GM21717 (cell line): ENCODE results near the gene PDLIM7.

ENCODE experiments used
- ATAC-seq: cut with Tn5 transposase; IDR thresholded peaks from one replicate; pipeline ENCODE4 v1.9.1; 2021; ENCODE audit warnings: mild to moderate bottlenecking, moderate library complexity; ENCODE audit not compliant: unreplicated experiment

Gene PDLIM7

DNA sequence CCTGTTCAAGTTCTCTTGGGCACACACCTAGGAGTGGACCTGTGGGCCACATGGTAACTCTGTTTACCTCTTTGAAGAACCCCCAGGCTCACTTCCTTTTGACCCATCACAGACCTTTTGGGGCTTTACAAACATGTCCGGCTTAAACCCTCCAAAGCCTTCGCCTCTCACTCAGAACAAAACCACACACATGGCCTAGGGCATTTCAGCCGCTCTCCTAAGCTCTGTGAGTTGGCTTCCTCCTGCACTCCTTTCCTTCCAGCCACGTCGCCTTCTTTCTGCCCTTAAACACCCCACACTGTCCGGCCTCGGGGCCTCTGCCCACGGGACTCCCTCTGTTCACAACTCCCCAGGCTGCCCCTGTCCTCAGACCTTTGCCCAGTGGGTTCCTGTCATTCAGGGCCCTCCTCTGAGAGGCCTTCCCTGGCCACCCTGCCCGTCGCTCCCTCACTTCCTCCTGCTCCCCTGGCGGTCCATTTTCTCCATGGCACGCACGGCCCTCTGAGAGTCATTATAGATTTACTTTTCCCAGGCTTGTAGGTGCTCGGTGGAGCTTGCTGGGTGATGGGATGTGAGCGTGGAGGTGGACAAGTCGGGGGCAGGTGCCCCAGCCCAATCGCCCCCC lies 10.3 kb upstream of the PDLIM7 start:
- ATAC-seq, result no peak

GRCh38 chr5:177507165-177507564 lies 9.8 kb upstream of the PDLIM7 start:
- ATAC-seq, result no peak

- ATAC-seq, result no peak
Observed at GRCh38 chr5:177505075-177505474, 7.7 kb upstream of the PDLIM7 start.

- ATAC-seq, result no peak
Observed at GRCh38 chr5:177504086-177505056, 7.0 kb upstream of the PDLIM7 start.

- no peak for ATAC-seq
Observed at GRCh38 chr5:177503351-177504085, 6.1 kb upstream of the PDLIM7 start.

DNA sequence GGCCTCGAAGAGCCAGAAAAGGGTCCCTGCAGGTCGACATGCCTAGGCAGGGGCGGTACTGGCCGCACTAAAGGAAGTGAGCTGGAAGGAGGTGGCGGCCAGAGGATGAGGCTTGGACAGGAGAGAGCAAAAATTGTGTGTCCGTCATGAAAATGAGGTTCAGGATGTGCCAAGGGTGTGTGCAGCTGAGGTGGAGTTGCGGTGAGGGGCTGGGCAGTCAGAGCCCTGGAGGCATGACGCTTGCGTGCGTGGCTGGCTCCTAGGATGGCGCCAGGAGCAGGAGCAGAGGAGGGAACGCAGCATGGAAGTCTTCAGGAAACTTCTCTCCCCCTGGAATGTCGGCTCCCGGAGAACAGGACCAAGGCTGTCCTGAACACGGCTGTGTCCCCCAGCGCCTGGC lies 5.5 kb upstream of the PDLIM7 start:
- ATAC-seq, result no peak

GRCh38 chr5:177501874-177502678 lies 4.7 kb upstream of the PDLIM7 start:
- ATAC-seq, result no peak

DNA sequence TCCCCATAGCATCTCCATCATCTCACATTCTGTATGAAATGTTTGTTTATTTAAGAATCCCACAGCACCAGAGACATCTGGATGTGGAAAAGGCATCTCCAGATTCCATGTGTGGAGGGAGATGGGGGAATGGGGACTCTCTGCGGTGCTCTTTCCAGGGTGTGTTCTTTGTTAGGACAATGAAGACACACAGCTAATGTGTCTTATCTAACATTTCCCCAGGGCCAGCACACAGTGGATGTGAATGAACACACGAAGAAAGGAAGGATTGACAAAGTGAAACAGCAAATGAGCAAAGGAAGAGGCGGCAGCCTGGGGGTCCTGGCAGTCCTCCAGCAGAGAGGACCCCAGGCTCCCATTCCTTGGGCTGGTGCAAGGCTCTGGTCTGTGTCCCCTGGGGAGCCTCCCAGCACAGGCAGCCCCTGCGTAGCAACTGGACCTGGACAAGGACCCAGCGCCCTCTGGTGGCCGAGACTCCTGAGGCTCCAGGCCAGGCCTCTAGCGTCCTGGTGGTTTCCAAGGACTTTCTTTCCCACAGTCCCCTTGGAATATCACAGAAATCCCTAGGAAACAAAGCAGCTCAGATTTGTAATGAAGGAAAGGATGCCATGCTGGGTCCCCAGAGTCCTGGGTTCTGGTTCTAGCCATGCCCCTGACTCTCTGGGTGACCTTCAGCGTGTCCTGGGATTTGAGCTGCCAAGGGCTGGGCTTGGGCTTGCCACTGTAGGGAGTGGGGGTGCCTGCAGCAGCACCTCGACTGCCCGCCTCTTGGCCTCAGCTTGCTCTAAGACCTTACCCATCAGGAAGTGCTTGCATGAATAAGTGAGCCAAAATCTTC lies 3.5 kb upstream of the PDLIM7 start:
- no peak for ATAC-seq

DNA sequence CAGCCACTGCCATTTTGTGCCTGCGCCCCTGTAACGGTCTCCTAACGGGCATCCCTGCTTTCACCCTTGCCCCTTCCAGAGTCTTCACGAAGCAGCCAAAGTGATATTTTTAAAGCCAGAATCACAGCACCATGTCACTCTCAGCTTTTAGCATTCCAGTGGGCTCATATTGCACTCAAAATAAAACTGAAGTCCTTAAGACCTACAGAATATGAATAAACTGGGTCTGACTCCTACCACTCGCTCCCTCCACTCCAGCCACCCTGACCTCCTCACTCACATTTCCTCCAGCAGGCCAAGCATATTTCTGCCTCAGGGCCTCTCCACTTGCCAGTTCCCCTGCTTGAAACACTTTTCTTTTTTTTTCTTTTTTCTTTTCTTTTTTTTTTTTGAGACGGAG lies 2.4 kb upstream of the PDLIM7 start:
- ATAC-seq, result no peak

DNA sequence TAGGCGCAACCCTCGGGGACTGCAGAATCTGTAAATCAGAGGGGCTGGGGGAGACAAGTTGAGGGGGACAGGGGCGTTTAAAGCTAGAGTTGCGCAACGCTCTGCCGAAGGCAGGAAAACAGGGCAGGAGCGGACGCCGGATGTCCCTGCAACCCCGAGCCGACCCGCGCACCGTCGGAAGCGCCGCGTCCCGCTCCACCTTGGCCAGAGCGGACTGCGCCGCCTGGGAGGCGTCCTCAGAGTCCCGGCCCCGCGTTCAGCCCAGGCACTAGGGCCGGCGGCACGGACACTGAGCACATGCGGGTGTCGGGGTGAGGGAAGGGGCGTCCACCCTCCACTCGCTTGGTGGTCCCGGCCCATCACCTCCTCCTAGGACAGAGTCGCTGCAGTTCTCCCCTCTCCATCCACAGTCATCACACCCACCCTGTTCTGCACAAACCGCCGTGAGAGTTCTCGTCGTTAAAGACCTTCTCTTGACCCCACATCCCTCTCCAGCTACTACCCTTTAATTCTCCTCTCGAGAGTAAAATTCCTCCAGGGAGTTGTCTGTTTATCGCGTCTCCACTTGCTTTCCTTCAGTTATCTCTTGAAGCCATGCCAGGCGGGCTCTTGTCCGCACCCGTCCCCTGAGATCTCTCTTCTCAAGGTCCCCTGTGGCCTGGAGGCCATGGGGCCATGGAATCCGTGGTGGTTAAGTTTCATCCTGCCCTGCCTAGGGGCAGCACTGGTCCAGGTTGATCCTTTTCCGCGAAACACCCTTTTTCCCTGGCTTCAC lies 796 bp upstream of the PDLIM7 start:
- peak; percentile 1 for ATAC-seq

DNA sequence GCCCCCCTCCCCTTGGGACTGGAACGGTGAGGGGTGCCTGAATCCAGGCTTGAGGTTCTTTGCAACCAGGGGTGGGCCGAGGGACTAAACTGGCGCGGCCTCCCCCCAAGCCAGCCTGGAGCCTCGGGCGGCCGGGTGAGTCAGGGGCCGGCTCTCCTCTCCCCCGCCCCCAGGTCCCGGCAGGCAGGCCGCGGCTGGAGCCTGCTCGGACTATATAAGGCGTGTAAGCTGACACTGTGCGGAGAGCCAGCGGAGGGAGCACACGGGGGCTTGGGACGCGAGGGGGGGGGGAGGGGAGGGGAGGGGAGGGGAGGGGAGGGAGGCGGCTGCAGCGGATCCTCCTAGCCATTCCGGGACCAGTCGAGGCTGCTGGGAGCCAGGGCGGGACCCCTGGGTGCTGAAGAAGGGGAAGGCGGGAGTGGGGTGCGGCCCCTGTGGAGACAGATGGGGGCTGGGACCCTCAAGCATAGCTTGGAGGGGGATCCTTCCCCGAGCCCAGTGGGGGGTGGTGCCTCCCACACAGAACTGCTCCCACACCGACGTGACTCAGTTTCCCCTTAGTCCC lies 595 bp downstream of the PDLIM7 start:
- no peak for ATAC-seq

- ATAC-seq, result no peak
Observed at GRCh38 chr5:177496070-177496726, 1.2 kb downstream of the PDLIM7 start.

GRCh38 chr5:177495243-177496060 lies 2.0 kb downstream of the PDLIM7 start:
- no peak for ATAC-seq

DNA sequence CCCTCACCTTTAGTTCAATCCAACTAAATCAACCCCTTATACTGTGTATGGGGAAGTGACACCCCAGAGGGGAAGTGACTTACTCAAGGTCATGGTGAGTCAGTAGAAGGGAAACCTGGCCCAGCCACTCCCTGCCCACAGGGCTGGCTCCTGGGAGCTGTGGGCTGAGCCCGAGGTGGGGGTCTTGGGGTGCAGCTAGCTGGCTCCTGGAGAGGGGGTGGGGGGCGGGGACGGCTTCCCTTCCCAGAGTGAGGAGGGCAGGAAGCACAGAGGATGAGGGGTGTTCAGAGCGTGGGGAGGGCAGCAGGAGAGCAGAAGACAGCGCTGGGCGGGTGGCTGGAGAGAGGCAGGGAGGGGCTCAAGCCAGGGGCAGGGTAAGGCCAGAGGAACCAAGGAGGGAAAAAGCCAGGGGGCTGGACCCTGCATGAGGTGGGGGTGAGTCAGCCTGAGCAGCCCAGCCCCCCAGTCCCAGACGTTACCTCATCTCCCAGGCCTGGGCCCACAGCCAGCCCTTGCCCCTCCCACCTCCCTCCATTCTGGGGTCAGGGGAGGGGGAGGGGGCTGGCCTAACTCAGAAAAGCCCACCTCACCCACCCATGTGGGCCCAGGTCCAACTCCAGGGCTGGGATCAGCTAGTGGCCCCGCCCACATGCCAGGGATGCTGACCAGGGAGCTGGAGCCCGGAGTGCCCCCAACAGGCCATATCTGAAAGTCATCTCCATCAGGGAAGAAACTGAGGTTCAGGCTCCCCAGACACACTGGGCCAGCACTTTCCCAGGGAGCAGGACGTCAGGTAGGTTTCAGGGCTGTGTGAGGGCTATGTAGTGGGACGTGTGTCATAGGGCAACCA lies 2.8 kb downstream of the PDLIM7 start:
- no peak for ATAC-seq

GRCh38 chr5:177493795-177494345 lies 3.5 kb downstream of the PDLIM7 start:
- ATAC-seq, result no peak

- no peak for ATAC-seq
Observed at GRCh38 chr5:177492841-177493240, 4.6 kb downstream of the PDLIM7 start.
